Keratinocyte (primary cell): ENCODE results near the gene SDK1. TPM values are rescaled to one million over a fixed set of nuclear protein-coding genes. Genes with fewer than 3 reads are reported as not detected.

Experiments
- DNase-seq: peaks from one replicate; pipeline ENCODE4 v3.0.0-alpha.2; 2011; ENCODE audit warnings: low read depth, missing footprints, low spot score
- FAIRE-seq: peaks from 2 replicates; lab custom pipeline; 2011; peaks lifted over from hg19 to GRCh38; lab: Jason Lieb, UNC
- H2AFZ ChIP-seq: 2 replicates; pipeline ENCODE4 v1.6.0; 2012; ENCODE audit warnings: low read length, control low read depth, inconsistent platforms; ENCODE audit not compliant: control insufficient read depth
- H3K27ac ChIP-seq: 2 replicates; pipeline ENCODE4 v1.5.1; 2011; ENCODE audit warnings: low read length; ENCODE audit not compliant: control insufficient read depth, insufficient read depth
- H3K27me3 ChIP-seq: 3 replicates; pipeline ENCODE4 v1.6.0; 2011; ENCODE audit warnings: low read length; ENCODE audit not compliant: control insufficient read depth, insufficient read depth; ENCODE audit errors: extremely low read depth
- H3K36me3 ChIP-seq, 2 experiments: 2 replicates in 1 of 2; 3 replicates in 1 of 2; pipeline ENCODE4 v1.5.1; 2011; ENCODE audit warnings: low read length in 2 of 2, mild to moderate bottlenecking in 1 of 2; ENCODE audit not compliant: control insufficient read depth in 2 of 2, insufficient read depth in 2 of 2; ENCODE audit errors: extremely low read depth in 1 of 2
- H3K4me1 ChIP-seq: 3 replicates; pipeline ENCODE4 v1.5.1; 2011; ENCODE audit warnings: low read length; ENCODE audit not compliant: control insufficient read depth, insufficient read depth; ENCODE audit errors: extremely low read depth
- H3K4me2 ChIP-seq: 3 replicates; pipeline ENCODE4 v1.6.0; 2011; ENCODE audit warnings: low read depth, low read length; ENCODE audit not compliant: control insufficient read depth, insufficient read depth; ENCODE audit errors: extremely low read depth
- H3K4me3 ChIP-seq, 3 experiments: fragments of 200-600 bp in 1 of 3; sonication (generic) in 1 of 3; 2 replicates in 2 of 3; 3 replicates in 1 of 3; pipeline ENCODE4 v1.5.1; 2011 to 2016; ENCODE audit warnings: low read length in 3 of 3, mild to moderate bottlenecking in 3 of 3, control low read depth in 2 of 3, inconsistent platforms in 1 of 3, low read depth in 1 of 3, mixed read lengths in 1 of 3, mixed run types in 1 of 3, moderate library complexity in 1 of 3; ENCODE audit not compliant: control insufficient read depth in 2 of 3, insufficient read depth in 2 of 3; ENCODE audit errors: extremely low read depth in 1 of 3
- H3K79me2 ChIP-seq: 2 replicates; pipeline ENCODE4 v1.6.0; 2012; ENCODE audit warnings: low read length; ENCODE audit not compliant: control insufficient read depth, insufficient read depth
- H3K9ac ChIP-seq: 3 replicates; pipeline ENCODE4 v1.6.0; 2011; ENCODE audit warnings: low read length; ENCODE audit not compliant: control insufficient read depth, insufficient read depth; ENCODE audit errors: extremely low read depth
- H3K9me1 ChIP-seq: 3 replicates; pipeline ENCODE4 v1.6.0; 2011; ENCODE audit warnings: low read length; ENCODE audit not compliant: control insufficient read depth, insufficient read depth; ENCODE audit errors: extremely low read depth
- H3K9me3 ChIP-seq: 2 replicates; pipeline ENCODE4 v1.5.1; 2012; ENCODE audit warnings: low read depth, low read length; ENCODE audit not compliant: control insufficient read depth
- H4K20me1 ChIP-seq: 3 replicates; pipeline ENCODE4 v1.6.0; 2011; ENCODE audit warnings: low read length; ENCODE audit not compliant: control insufficient read depth, insufficient read depth; ENCODE audit errors: extremely low read depth
- EZH2 ChIP-seq: IDR thresholded peaks from one replicate; pipeline ENCODE4 v1.6.1; 2012; ENCODE audit warnings: inconsistent platforms, mild to moderate bottlenecking, low read length, moderate library complexity
- dilution Hi-C: fragments of 300-500 bp; cut with MboI; formaldehyde crosslinking; loops from one replicate; pipeline ENCODE4 v1.7.0; 2020; ENCODE audit warnings: low sequenced_read_pairs; ENCODE audit not compliant: extremely low pct_ligation_motif_present
- polyA plus RNA-seq, 5 experiments: library from polyadenylated mRNA; depleted of rRNA in 3 of 5; stranded (reverse) in 3 of 5; stranded (forward) in 1 of 5; unstranded in 1 of 5; fragments of >200 nt; gene quantifications; 1 replicate in 1 of 5; 2 replicates in 3 of 5; 3 replicates in 1 of 5; pipeline versions ENCODE4 v1.2.1 to v1.2.3, GENCODE V29; 2011 to 2012; ENCODE audit warnings: missing spikeins in 2 of 5, low read depth in 1 of 5, low replicate concordance in 1 of 5
- TF ChIP-seq, protein P1 (sequence below), 3 experiments: IDR thresholded peaks in 1 of 3; conservative IDR thresholded peaks in 1 of 3; optimal IDR thresholded peaks in 1 of 3; 2 replicates in 2 of 3; 3 replicates in 1 of 3; pipeline versions ENCODE3 to v1.5.1; 2011; ENCODE audit warnings: low read length in 3 of 3, mild to moderate bottlenecking in 3 of 3, moderate library complexity in 2 of 3, control low read depth in 1 of 3, inconsistent platforms in 1 of 3; ENCODE audit not compliant: insufficient read depth in 2 of 3; ENCODE audit errors: extremely low read depth in 1 of 3

SDK1 gene
- polyA plus RNA-seq, 1 donor (not counting 4 experiments of a cell fraction or from before 2014, with no cell fraction given) = 0.66 TPM

DNA sequence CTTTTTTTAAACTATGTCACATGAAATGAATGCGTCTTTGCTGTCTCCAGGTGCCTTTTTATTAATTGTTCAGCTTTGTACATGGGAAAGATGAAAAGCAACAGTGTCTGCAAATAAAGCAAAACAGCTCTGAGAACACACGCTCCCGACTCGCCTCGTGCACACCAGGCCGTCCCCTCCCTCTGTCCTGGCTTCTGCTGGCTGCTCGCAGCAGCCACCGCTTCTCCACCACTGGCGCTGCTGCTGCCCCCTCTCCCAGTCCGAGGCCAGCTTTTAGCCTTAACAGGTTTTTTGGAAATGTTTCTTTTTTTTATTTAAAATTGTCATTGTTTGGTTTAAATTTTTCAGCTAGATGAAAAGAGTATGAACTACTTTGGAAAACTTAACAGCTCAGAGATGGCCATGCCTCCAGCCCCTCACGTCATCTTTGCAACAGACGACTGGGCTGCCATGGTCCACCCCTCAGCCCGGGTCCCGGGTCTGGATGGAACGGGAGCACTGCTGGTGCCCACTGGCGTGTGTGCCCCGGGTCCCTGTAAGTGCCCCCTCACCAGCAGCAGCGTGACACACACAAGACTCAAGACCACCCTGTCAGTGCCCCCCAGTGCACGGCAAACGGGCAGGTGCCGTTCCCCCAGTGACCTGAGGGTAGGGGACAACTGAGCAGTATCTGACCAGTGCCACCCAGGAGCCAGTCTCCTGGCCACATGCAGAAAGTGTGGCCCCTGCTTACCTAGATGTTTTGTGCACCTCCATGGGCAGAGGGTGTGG is 965.4 kb downstream of the SDK1 start:
- no peak overlapping the region for H3K4me3 ChIP-seq
- FAIRE-seq = no peak

DNA sequence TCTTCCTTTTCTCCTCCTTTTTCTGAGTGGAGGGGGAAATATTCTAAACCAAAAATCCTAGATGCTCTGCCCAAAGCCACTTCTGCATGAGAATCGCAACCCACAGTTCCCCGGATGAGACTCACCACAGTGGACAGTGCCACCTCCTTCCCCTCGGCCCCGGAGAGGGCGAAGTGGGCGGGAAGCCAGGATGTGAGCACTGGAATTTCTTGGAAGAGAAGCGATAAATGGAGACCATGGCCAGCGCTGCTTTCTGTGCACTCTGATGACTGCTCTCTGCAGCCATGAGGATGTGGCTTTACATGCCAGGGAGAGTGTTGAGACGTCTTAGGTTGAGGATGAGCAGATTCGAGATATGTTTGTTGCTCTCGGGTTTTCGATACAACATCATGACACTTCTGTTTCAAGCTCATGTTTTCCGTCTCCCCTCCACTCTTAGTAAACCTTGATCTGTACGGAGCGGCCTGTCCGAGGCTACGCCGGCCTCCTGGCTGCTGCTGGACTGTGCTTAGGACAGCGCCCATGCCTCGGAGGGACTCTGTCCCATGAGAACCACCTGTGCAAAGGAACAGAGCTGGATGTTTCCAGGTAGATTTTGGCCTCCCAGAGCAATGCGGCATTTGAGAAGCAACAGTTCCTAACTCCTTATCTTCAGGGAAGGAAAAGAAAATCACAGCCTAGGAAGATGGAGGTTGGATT is 966.4 kb downstream of the SDK1 start:
- no peak overlapping the region for H3K4me2 ChIP-seq
- TF ChIP-seq, protein P1, sequence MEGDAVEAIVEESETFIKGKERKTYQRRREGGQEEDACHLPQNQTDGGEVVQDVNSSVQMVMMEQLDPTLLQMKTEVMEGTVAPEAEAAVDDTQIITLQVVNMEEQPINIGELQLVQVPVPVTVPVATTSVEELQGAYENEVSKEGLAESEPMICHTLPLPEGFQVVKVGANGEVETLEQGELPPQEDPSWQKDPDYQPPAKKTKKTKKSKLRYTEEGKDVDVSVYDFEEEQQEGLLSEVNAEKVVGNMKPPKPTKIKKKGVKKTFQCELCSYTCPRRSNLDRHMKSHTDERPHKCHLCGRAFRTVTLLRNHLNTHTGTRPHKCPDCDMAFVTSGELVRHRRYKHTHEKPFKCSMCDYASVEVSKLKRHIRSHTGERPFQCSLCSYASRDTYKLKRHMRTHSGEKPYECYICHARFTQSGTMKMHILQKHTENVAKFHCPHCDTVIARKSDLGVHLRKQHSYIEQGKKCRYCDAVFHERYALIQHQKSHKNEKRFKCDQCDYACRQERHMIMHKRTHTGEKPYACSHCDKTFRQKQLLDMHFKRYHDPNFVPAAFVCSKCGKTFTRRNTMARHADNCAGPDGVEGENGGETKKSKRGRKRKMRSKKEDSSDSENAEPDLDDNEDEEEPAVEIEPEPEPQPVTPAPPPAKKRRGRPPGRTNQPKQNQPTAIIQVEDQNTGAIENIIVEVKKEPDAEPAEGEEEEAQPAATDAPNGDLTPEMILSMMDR (optimal IDR thresholded peaks at IDR 0.05 in 1 of 3, IDR thresholded peaks at IDR 0.05 in 1 of 3, conservative IDR thresholded peaks at IDR 0.05 in 1 of 3; ENCODE audit: extremely low read depth in 1 of 3, insufficient read depth in 2 of 3, low read length in 3 of 3) = no peak
- TF ChIP-seq EZH2 = no peak
- H2AFZ ChIP-seq = no peak overlapping the region
- H4K20me1 ChIP-seq = no peaks in the 10 kb centered on the region
- FAIRE-seq = no peak
- no peaks in the 10 kb centered on the region for H3K9me3 ChIP-seq
- no peaks in the 10 kb centered on the region for H3K79me2 ChIP-seq
- no peak for DNase-seq
- H3K36me3 ChIP-seq = no peaks in the 10 kb centered on the region
- H3K9me1 ChIP-seq = no peaks in the 10 kb centered on the region
- no peak overlapping the region for H3K4me3 ChIP-seq
- H3K4me1 ChIP-seq = no peaks in the 10 kb centered on the region
- dilution Hi-C loops = no loop called here
- H3K9ac ChIP-seq = no peak overlapping the region
- no peak overlapping the region for H3K27ac ChIP-seq
- peaks cover 17% of the 10 kb centered on the region for H3K27me3 ChIP-seq

More for the DNA sequence above, 965.4 kb downstream of the SDK1 start:
- H3K27me3 ChIP-seq = peaks cover 17% of the 10 kb centered on the region
- TF ChIP-seq, protein P1 (optimal IDR thresholded peaks at IDR 0.05 in 1 of 3, IDR thresholded peaks at IDR 0.05 in 1 of 3, conservative IDR thresholded peaks at IDR 0.05 in 1 of 3; ENCODE audit: extremely low read depth in 1 of 3, insufficient read depth in 2 of 3, low read length in 3 of 3) = no peak
- TF ChIP-seq EZH2 = no peak
- no peaks in the 10 kb centered on the region for H4K20me1 ChIP-seq
- no peaks in the 10 kb centered on the region for H3K79me2 ChIP-seq
- DNase-seq = no peak
- no peaks in the 10 kb centered on the region for H3K9me3 ChIP-seq
- no peak overlapping the region for H3K9ac ChIP-seq
- dilution Hi-C loops = no loop called here
- no peaks in the 10 kb centered on the region for H3K4me1 ChIP-seq
- H3K9me1 ChIP-seq = no peaks in the 10 kb centered on the region
- no peak overlapping the region for H3K4me2 ChIP-seq
- H3K27ac ChIP-seq = no peak overlapping the region
- H2AFZ ChIP-seq = no peak overlapping the region
- no peaks in the 10 kb centered on the region for H3K36me3 ChIP-seq
